NCI-H1930 (cell line): ENCODE data around the gene EHD2.
"Not testable (repeated sequence)": the region's sequence is repeated elsewhere in the genome, so short reads cannot be mapped to it uniquely, and the experiment has no call there.

Experiments used
- DNase-seq, 2 experiments: peaks; one replicate each; lab custom pipeline; 2025; lab: John Stamatoyannopoulos, UW

Gene EHD2

GRCh38 chr19:47716270-47716937 is 3.2 kb downstream of the EHD2 start:
- no peak for DNase-seq

GRCh38 chr19:47718415-47719046 is 5.3 kb downstream of the EHD2 start:
- DNase-seq = not testable (repeated sequence)

GRCh38 chr19:47719047-47719859 is 6.0 kb downstream of the EHD2 start:
- DNase-seq = no peak

GRCh38 chr19:47720669-47721422 is 7.6 kb downstream of the EHD2 start:
- no peak for DNase-seq

- no peak for DNase-seq
Observed at GRCh38 chr19:47723581-47723940, 10.3 kb downstream of the EHD2 start.

- no peak for DNase-seq
Observed at GRCh38 chr19:47725759-47726401, 12.7 kb downstream of the EHD2 start.

GRCh38 chr19:47726467-47726866 is 13.2 kb downstream of the EHD2 start:
- no peak for DNase-seq

- DNase-seq = not testable (repeated sequence)
Observed at GRCh38 chr19:47728295-47728694, 15.1 kb downstream of the EHD2 start.

- no peak for DNase-seq
Observed at GRCh38 chr19:47729468-47729798, 16.2 kb downstream of the EHD2 start.

GRCh38 chr19:47729799-47730520 is 16.7 kb downstream of the EHD2 start:
- peak; percentile 50 to 61 for DNase-seq

- DNase-seq = no peak
Observed at GRCh38 chr19:47730521-47730889, 17.3 kb downstream of the EHD2 start.

GRCh38 chr19:47730910-47731309 is 17.7 kb downstream of the EHD2 start:
- DNase-seq = no peak

GRCh38 chr19:47735131-47735530 is 21.9 kb downstream of the EHD2 start:
- DNase-seq = no peak

GRCh38 chr19:47740866-47741519 is 27.8 kb downstream of the EHD2 start:
- no peak for DNase-seq

- no peak for DNase-seq
Observed at GRCh38 chr19:47741544-47742140, 28.4 kb downstream of the EHD2 start.

GRCh38 chr19:47742634-47743033 is 29.4 kb downstream of the EHD2 start:
- DNase-seq = no peak

GRCh38 chr19:47745010-47745901 is 32.0 kb downstream of the EHD2 start, which contains the start of gene NOP53:
Gene NOP53, plus strand, starts transcription at chr19:47745546. Its CDS starts 14 bp downstream, at chr19:47745560.
- peak; percentile 94 to 98 for DNase-seq

GRCh38 chr19:47746129-47746528 is 32.9 kb downstream of the EHD2 start:
- not testable (repeated sequence) for DNase-seq

- DNase-seq = no peak
Observed at GRCh38 chr19:47749326-47749725, 36.1 kb downstream of the EHD2 start.
